ENCODE results near the gene RSRC2. TPM values are rescaled to one million over a fixed set of nuclear protein-coding genes. Genes with fewer than 3 reads are reported as not detected.
"Not testable (repeated sequence)": the region's sequence is repeated elsewhere in the genome, so short reads cannot be mapped to it uniquely, and the experiment has no call there.

Gene RSRC2
- total RNA-seq, 1 experiment from 2014 or later: 64.5 TPM

GRCh38 chr12:122569288-122569687 lies 42.6 kb upstream of the RSRC2 start:
- H3K27me3 ChIP-seq (ENCODE audit: insufficient read depth, low read depth): no peaks in the 10 kb centered on the region
- BruUV-seq (replicated peaks): no TSS peak
- CTCF ChIA-PET: no interaction called here

GRCh38 chr12:122566816-122567215 lies 40.1 kb upstream of the RSRC2 start:
- CTCF ChIA-PET; intact Hi-C loops (cut with micrococcal nuclease; ENCODE audit: unreplicated experiment); H3K27me3 ChIP-seq (ENCODE audit: insufficient read depth, low read depth); H3K36me3 ChIP-seq (ENCODE audit: low read depth); H3F3A ChIP-seq (ENCODE audit: insufficient read depth, low read depth); H3K4me2 ChIP-seq; BruUV-seq (replicated peaks); H3K4me3 ChIP-seq; H3K9me3 ChIP-seq (ENCODE audit: insufficient read depth, low read depth); POLR2A ChIA-PET (ENCODE audit: unreplicated experiment); H4K20me1 ChIP-seq (ENCODE audit: insufficient read depth); H3K27ac ChIP-seq; H3K9me2 ChIP-seq (ENCODE audit: insufficient read depth); H3K4me1 ChIP-seq (replicated peaks; ENCODE audit: insufficient read depth); H3K79me2 ChIP-seq (ENCODE audit: low read depth); H2AFZ ChIP-seq; DNase-seq: not testable (repeated sequence)

More at GRCh38 chr12:122569288-122569687, 42.6 kb upstream of the RSRC2 start:
- no peaks in the 10 kb centered on the region for H3K79me2 ChIP-seq (ENCODE audit: low read depth)
- H3K4me2 ChIP-seq: no peak overlapping the region
- no peaks in the 10 kb centered on the region for H3K9me3 ChIP-seq (ENCODE audit: insufficient read depth, low read depth)
- H3K9me2 ChIP-seq (ENCODE audit: insufficient read depth): no peaks in the 10 kb centered on the region
- H3K4me3 ChIP-seq: no peak overlapping the region
- no peak overlapping the region for H2AFZ ChIP-seq
- peaks cover 4% of the 10 kb centered on the region; the same call in 1 of the 2 replicates for H3K36me3 ChIP-seq (ENCODE audit: low read depth)
- no peaks in the 10 kb centered on the region for H3F3A ChIP-seq (ENCODE audit: insufficient read depth, low read depth)
- TF ChIP-seq EZH2 (IDR thresholded peaks at IDR 0.05; ENCODE audit: low read depth): no peak
- H3K27ac ChIP-seq: no peak overlapping the region
- H3K4me1 ChIP-seq (replicated peaks; ENCODE audit: insufficient read depth): no peaks in the 10 kb centered on the region
- POLR2A ChIA-PET (ENCODE audit: unreplicated experiment): no interaction called here
- no peaks in the 10 kb centered on the region for H4K20me1 ChIP-seq (ENCODE audit: insufficient read depth)
- intact Hi-C loops (cut with micrococcal nuclease; ENCODE audit: unreplicated experiment): no loop called here
- no peak for DNase-seq

- ChIA-PET CTCF (no interaction called here), POLR2A (ENCODE audit: unreplicated experiment) (no interaction called here)
- H3K79me2 ChIP-seq (ENCODE audit: low read depth): no peaks in the 10 kb centered on the region
- intact Hi-C loops (cut with micrococcal nuclease; ENCODE audit: unreplicated experiment): no loop called here
- DNase-seq: no peak
- no peak overlapping the region for H3K4me3 ChIP-seq
- H3F3A ChIP-seq (ENCODE audit: insufficient read depth, low read depth): no peaks in the 10 kb centered on the region
- H4K20me1 ChIP-seq (ENCODE audit: insufficient read depth): no peaks in the 10 kb centered on the region
- H3K4me2 ChIP-seq: no peak overlapping the region
- H3K36me3 ChIP-seq (ENCODE audit: low read depth): 0 out of 2 replicates have a peak, but pooled peaks cover 4% of the 10 kb centered on the region
- H3K9me3 ChIP-seq (ENCODE audit: insufficient read depth, low read depth): no peaks in the 10 kb centered on the region
- no peak for TF ChIP-seq CTCF (conservative IDR thresholded peaks at IDR 0.05)
- TF ChIP-seq EZH2 (IDR thresholded peaks at IDR 0.05; ENCODE audit: low read depth): no peak
- BruUV-seq (replicated peaks): no TSS peak
- H2AFZ ChIP-seq: no peak overlapping the region
- no peaks in the 10 kb centered on the region for H3K9me2 ChIP-seq (ENCODE audit: insufficient read depth)
- no peaks in the 10 kb centered on the region for H3K4me1 ChIP-seq (replicated peaks; ENCODE audit: insufficient read depth)
- H3K27me3 ChIP-seq (ENCODE audit: insufficient read depth, low read depth): no peaks in the 10 kb centered on the region
- H3K27ac ChIP-seq: no peak overlapping the region
Observed at GRCh38 chr12:122563361-122563760, 36.6 kb upstream of the RSRC2 start.

GRCh38 chr12:122560138-122560537 lies 33.4 kb upstream of the RSRC2 start:
- intact Hi-C loops (cut with micrococcal nuclease; ENCODE audit: unreplicated experiment): no loop called here
- H4K20me1 ChIP-seq (ENCODE audit: insufficient read depth): no peaks in the 10 kb centered on the region
- no peak overlapping the region for H3K4me2 ChIP-seq
- H3K79me2 ChIP-seq (ENCODE audit: low read depth): no peaks in the 10 kb centered on the region
- ChIA-PET POLR2A (ENCODE audit: unreplicated experiment) (no interaction called here), CTCF (no interaction called here)
- H3K36me3 ChIP-seq (ENCODE audit: low read depth): peaks cover 12% of the 10 kb centered on the region; the same call in 1 of the 2 replicates
- BruUV-seq (replicated peaks): no TSS peak
- no peak overlapping the region for H3K27ac ChIP-seq
- H3F3A ChIP-seq (ENCODE audit: insufficient read depth, low read depth): no peaks in the 10 kb centered on the region
- H3K9me3 ChIP-seq (ENCODE audit: insufficient read depth, low read depth): no peaks in the 10 kb centered on the region
- no peaks in the 10 kb centered on the region for H3K27me3 ChIP-seq (ENCODE audit: insufficient read depth, low read depth)
- TF ChIP-seq CTCF (conservative IDR thresholded peaks at IDR 0.05) (no peak), EZH2 (IDR thresholded peaks at IDR 0.05; ENCODE audit: low read depth) (no peak)
- DNase-seq: no peak
- no peaks in the 10 kb centered on the region for H3K9me2 ChIP-seq (ENCODE audit: insufficient read depth)
- no peaks in the 10 kb centered on the region for H3K4me1 ChIP-seq (replicated peaks; ENCODE audit: insufficient read depth)
- H3K4me3 ChIP-seq: no peak overlapping the region
- H2AFZ ChIP-seq: no peak overlapping the region
